ENCODE data around the gene APOO.

The APOO gene

GRCh38 chrX:23907498-23908218, at the start of gene APOO, which contains the start of gene CXorf58:
Gene APOO, minus strand, starts transcription at chrX:23907938. Its CDS starts 236 bp downstream, at chrX:23907702.
Gene CXorf58, plus strand, starts transcription at chrX:23908006. Its CDS starts 2,297 bp downstream, at chrX:23910303.
- DNase-seq (ENCODE audit: extremely low read depth in 1 of 2, low read depth in 1 of 2): peak; percentile 77 to 86

DNA sequence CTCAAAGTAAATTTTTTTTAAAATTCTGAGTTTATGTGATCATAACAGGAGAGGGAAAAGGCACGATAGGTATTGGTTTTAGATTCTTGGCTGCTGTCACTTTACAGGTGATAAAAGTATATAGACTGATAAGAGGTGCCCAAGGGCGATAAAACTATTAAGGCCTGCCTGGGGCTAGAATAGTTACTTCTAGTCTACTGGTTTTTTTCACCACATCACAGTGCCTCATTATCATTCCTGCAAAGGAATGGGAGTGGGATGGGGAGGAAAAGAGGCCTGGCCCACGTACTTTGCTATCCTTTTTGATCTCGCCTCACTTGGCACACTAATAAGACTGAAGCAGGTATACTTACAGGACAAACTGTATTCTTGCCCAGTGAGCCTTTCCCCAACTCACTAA, 46.7 kb upstream of the APOO start:
- no peak for DNase-seq (ENCODE audit: extremely low read depth in 1 of 2, low read depth in 1 of 2)

- DNase-seq (ENCODE audit: extremely low read depth in 1 of 2, low read depth in 1 of 2): no peak
These were observed 46.2 kb upstream of the APOO start for GRCh38 chrX:23953908-23954269.

- peak in 1 of 2 donors; percentile 1 for DNase-seq (ENCODE audit: extremely low read depth in 1 of 2, low read depth in 1 of 2)
These were observed 45.5 kb upstream of the APOO start for GRCh38 chrX:23952984-23953907.

- DNase-seq (ENCODE audit: extremely low read depth in 1 of 2, low read depth in 1 of 2): no peak
These were observed 44.7 kb upstream of the APOO start for GRCh38 chrX:23952391-23952790.

- DNase-seq (ENCODE audit: extremely low read depth in 1 of 2, low read depth in 1 of 2): no peak
These were observed 37.5 kb upstream of the APOO start for GRCh38 chrX:23945206-23945605.

GRCh38 chrX:23944234-23944633, 36.5 kb upstream of the APOO start:
- DNase-seq (ENCODE audit: extremely low read depth in 1 of 2, low read depth in 1 of 2): no peak

DNA sequence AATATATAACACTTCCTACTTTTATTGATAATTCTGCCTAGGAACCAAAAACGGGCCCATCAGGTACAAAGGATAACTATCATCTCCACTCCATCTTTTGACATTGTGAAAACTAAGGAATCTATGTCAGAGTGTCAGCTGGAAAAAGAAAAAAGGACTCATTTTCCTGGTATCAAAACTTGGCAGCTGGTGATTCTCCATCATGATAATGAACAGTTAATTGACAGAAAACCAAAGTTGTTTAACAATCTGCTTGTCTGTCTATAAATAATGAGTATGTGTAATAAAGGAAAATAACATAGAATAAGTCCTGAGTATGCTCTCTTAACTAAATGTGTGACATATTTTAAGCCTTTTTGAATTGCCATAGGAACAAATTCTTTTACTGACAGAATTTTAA, 31.5 kb upstream of the APOO start:
- DNase-seq (ENCODE audit: extremely low read depth in 1 of 2, low read depth in 1 of 2): no peak

GRCh38 chrX:23938690-23939089, 31.0 kb upstream of the APOO start:
- no peak for DNase-seq (ENCODE audit: extremely low read depth in 1 of 2, low read depth in 1 of 2)

DNA sequence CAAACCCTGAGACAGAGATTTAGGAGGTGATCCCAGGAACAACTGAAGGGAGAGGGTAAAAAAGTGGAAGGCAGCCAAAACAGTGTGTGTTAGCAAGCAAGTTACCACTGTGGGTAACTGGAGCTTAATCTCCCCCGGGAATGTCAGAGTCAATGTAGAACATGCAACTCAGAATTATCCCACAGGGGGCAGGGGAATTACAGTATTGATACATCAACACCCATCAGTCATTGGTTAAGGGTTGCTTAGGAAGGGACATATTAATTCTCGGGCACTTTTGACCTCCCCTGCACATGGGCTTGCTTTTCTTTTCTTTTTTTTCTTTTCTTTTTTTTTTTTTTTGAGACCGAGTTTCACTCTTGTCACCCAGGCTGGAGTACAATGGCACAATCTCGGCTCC, 29.4 kb upstream of the APOO start:
- DNase-seq (ENCODE audit: extremely low read depth in 1 of 2, low read depth in 1 of 2): no peak

DNA sequence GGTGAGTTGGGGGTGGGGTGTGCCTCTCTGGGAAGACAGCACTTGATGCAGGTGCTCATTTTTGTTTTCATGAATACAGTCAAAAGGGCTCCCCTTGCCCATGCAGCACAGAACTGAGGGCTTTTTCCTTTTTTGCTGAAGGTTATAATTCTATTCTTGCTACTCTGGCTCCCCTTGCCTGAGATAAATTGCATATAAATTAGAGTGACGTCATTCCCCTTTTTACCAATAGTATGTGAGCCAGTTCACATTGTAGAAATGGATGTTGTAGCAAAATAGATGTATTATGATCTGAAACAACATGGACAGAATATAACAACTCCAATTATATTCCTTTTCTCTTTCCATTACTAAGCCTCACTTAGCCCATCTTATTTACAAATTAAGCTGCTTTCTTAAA, 28.4 kb upstream of the APOO start:
- no peak for DNase-seq (ENCODE audit: extremely low read depth in 1 of 2, low read depth in 1 of 2)

DNA sequence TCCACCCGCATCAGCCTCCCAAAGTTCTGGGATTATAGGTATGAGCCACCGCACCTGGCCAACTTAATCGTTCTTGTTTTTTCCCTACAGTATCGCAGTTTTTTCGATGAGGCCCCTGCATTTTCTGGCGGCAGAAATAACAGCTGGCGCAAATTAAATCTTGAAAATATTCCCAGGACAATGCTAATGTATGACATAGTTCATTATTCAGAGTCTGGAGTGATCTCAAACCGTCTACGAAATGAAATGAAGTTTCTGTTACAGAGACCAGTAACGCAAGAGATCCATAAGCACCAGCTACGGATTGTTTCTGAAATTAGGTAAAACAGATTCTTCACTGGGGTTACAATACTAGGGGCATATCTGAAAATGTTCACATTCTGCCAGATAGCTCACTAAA, 27.4 kb upstream of the APOO start:
- no peak for DNase-seq (ENCODE audit: extremely low read depth in 1 of 2, low read depth in 1 of 2)

GRCh38 chrX:23932046-23932445, 24.3 kb upstream of the APOO start:
- DNase-seq (ENCODE audit: extremely low read depth in 1 of 2, low read depth in 1 of 2): no peak

GRCh38 chrX:23930894-23931604, 23.3 kb upstream of the APOO start:
- DNase-seq (ENCODE audit: extremely low read depth in 1 of 2, low read depth in 1 of 2): no peak

DNA sequence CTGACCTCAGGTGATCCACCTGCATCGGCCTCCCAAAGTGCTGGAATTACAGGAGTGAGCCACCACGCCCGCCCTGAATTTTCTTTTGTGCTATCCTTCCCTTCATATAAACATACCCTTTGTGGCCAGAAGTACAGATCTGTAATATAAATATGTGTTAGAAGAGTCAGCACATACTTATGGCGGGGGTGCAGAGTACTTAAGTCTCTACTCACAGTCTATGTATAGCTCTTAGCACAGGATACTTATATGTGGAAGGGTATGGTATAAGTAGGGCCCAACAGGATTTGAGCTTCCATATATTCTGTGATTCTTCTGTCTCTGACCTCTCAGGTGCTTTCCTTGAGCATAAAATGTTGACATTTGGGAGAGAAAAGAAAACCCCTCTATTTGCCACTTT, 18.3 kb upstream of the APOO start:
- no peak for DNase-seq (ENCODE audit: extremely low read depth in 1 of 2, low read depth in 1 of 2)

DNA sequence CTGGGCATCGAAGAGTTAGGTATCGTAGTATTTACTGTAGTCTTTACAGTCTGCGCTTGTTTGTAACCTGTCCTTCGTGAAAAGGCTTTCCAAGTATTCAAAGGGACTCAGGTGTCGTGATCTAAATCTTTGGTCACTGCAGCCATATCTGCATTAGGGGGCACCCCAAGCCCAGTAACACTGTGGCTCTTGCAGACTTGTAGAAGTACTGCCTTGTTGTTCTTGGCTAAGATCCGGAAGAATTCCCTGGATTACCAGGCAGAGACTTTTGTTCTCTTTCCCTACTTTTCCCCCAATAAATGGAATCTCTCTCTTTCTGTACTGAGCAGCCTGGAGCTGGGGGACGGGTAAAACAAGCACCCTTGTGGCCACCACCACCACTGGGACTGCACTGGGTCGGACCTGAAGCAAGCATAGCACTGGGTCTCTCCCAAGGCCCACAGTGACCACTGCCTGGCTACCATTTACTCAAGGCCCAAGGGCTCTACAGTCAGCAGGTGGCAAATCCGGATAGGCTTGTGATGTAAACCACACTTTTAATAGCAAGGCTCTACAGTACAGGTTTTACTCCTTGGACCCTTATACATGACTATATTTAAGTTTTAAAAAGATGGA, 12.1 kb upstream of the APOO start:
- no peak for DNase-seq (ENCODE audit: extremely low read depth in 1 of 2, low read depth in 1 of 2)

DNA sequence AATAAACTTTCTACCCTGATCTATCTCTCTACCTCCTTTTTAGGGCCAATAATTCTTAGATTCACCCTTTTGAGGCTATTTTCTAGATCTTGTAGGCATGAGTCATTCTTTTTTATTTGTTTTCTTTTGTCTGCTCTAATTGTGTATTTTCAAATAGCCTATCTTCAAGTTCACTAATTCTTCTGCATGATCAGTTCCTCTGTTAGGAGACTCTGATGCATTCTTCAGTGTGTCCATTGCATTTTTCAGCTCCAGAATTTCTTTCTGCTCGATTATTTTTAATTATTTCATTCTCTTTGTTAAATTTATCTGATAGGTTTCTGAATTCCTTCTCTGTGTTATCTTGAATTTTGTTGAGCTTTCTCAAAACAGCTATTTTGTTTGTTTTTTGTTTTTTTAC, 11.4 kb upstream of the APOO start:
- no peak for DNase-seq (ENCODE audit: extremely low read depth in 1 of 2, low read depth in 1 of 2)

- DNase-seq (ENCODE audit: extremely low read depth in 1 of 2, low read depth in 1 of 2): no peak
These were observed 3.5 kb upstream of the APOO start for GRCh38 chrX:23911126-23911835.

GRCh38 chrX:23908219-23909004, 674 bp upstream of the APOO start:
- no peak for DNase-seq (ENCODE audit: extremely low read depth in 1 of 2, low read depth in 1 of 2)

DNA sequence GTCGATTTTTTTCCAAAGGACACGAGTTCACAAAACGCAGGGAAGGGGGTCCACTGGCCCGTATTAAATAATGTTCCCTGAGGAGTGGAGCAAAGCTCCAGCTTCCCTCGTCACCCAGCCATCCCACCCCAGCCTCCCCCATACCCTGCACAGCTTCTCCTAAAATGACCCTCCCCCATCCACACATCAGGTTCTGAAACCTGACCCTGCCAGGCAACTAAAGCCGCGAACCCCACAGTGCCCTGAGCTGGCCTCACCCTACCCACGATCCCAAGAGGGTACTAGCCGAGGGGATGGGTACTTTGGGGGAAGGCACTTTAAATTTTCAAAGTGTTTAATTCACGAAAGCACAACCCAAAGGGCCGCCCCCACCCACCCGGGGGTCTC, 634 bp downstream of the APOO start:
- no peak for DNase-seq (ENCODE audit: extremely low read depth in 1 of 2, low read depth in 1 of 2)

Measured in stimulated activated CD8-positive, alpha-beta memory T cell treated with anti-CD3 and anti-CD28 coated beads, Interleukin-7, amount 100 ng/mL, for 48 hours (primary cell).